ENCODE measurements around the gene HEMGN. TPM values are rescaled to one million over a fixed set of nuclear protein-coding genes. Genes with fewer than 3 reads are reported as not detected.

HEMGN gene
- total RNA-seq, 4 donors from 2014 or later, result not detected

DNA sequence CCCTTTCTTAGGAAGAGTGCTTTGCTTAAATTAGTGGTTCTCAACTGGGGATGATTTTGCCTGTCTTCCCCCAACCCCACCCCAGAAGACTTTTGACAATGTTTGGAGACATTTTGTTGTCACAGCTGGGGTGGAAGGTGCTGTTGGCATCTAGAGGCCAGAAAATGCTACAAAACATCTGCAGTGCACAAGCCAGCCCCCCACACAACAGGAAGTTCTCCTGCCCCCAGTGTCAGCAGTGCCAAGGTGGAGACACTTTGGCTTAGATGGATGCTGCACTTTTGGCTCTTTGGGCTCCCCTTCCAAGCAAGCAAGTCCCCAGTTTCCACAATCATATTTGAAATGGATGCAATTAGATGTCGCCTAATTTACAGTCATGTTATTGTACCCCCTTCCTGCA is 2.7 kb downstream of the HEMGN start:
- Histone ChIP-seq H3K4me1 (no peaks in the 10 kb centered on the region), H3K27ac (no peak overlapping the region), H3K9me3 (no peaks in the 10 kb centered on the region), H3K4me3 (no peak overlapping the region), H3K27me3 (peaks cover 56% of the 10 kb centered on the region), H3K36me3 (no peaks in the 10 kb centered on the region)
- TF ChIP-seq EP300 (IDR thresholded peaks at IDR 0.05; ENCODE audit: low read depth) (no peak), POLR2AphosphoS5 (IDR thresholded peaks at IDR 0.05) (no peak), POLR2A (IDR thresholded peaks at IDR 0.05) (no peak)
- TF ChIP-seq, protein P1, sequence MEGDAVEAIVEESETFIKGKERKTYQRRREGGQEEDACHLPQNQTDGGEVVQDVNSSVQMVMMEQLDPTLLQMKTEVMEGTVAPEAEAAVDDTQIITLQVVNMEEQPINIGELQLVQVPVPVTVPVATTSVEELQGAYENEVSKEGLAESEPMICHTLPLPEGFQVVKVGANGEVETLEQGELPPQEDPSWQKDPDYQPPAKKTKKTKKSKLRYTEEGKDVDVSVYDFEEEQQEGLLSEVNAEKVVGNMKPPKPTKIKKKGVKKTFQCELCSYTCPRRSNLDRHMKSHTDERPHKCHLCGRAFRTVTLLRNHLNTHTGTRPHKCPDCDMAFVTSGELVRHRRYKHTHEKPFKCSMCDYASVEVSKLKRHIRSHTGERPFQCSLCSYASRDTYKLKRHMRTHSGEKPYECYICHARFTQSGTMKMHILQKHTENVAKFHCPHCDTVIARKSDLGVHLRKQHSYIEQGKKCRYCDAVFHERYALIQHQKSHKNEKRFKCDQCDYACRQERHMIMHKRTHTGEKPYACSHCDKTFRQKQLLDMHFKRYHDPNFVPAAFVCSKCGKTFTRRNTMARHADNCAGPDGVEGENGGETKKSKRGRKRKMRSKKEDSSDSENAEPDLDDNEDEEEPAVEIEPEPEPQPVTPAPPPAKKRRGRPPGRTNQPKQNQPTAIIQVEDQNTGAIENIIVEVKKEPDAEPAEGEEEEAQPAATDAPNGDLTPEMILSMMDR (IDR thresholded peaks at IDR 0.05), result no peak
- 41 to 50% methylated on average over 1 of the region's 1 CpG for WGBS, 2 donors (ENCODE audit: low coverage in 1 of 2)
- in situ Hi-C loops (cut with MboI; ENCODE audit: low pct_ligation_motif_present in 1 of 4, low pct_unique_long_range_greater_than_20kb in 1 of 4, low sequenced_read_pairs in 3 of 4) (no loop called here), intact Hi-C loops (cut with DNase I; ENCODE audit: low total_unique reads) (no loop called here)
- DNase-seq, result no peak

DNA sequence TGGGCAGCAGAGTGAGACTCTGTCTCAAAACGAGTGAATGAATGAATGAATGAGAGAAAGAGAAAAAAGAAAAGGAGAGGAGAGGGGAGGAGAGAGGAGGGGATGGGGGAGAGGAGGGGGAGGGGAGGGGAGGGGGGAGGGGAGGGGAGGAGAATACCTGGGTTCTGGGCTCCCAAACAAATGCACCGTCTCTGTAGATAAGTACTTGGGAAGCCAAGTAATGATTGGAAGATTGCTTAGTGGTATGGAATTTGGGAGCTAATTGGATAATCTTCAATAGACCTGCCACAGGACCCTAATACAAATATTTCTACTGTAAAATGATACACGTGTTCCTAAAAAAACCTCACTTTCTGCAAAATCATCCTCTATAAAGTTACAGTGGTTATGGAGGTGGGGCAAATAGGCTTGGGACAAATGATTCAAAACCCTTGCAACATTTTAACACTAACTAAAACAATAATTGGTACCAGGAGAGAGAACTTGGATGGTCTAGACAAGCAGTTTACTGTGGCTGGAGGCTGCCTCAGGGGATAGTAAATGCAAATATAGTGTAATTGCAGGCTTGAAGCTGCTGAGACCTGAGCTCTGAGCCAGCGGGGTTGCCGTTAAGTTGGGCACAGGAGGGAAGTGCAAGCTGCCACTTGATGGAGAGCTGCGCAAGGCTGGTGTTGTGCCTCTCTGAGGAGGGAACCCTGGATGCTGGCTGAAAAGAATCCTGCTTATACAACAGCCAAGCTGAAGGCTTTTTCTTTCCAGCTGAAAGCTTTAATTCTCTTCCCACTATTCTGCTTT is 3.5 kb downstream of the HEMGN start:
- H3K4me1 ChIP-seq, result no peaks in the 10 kb centered on the region
- H3K9me3 ChIP-seq, result no peaks in the 10 kb centered on the region
- H3K27ac ChIP-seq, result no peak overlapping the region
- 0 to 40% methylated on average over 2 to 6 of the region's 6 CpGs for WGBS, 2 donors (ENCODE audit: low coverage in 1 of 2)
- H3K27me3 ChIP-seq, result peaks cover 61% of the 10 kb centered on the region
- TF ChIP-seq, protein P1 (IDR thresholded peaks at IDR 0.05), result no peak
- no peak for TF ChIP-seq EP300 (IDR thresholded peaks at IDR 0.05; ENCODE audit: low read depth)
- no peak for TF ChIP-seq POLR2AphosphoS5 (IDR thresholded peaks at IDR 0.05)
- TF ChIP-seq POLR2A (IDR thresholded peaks at IDR 0.05), result no peak
- H3K4me3 ChIP-seq, result no peak overlapping the region
- in situ Hi-C loops (cut with MboI; ENCODE audit: low pct_ligation_motif_present in 1 of 4, low pct_unique_long_range_greater_than_20kb in 1 of 4, low sequenced_read_pairs in 3 of 4), result no loop called here
- no peak for DNase-seq
- intact Hi-C loops (cut with DNase I; ENCODE audit: low total_unique reads), result no loop called here
- H3K36me3 ChIP-seq, result no peaks in the 10 kb centered on the region

DNA sequence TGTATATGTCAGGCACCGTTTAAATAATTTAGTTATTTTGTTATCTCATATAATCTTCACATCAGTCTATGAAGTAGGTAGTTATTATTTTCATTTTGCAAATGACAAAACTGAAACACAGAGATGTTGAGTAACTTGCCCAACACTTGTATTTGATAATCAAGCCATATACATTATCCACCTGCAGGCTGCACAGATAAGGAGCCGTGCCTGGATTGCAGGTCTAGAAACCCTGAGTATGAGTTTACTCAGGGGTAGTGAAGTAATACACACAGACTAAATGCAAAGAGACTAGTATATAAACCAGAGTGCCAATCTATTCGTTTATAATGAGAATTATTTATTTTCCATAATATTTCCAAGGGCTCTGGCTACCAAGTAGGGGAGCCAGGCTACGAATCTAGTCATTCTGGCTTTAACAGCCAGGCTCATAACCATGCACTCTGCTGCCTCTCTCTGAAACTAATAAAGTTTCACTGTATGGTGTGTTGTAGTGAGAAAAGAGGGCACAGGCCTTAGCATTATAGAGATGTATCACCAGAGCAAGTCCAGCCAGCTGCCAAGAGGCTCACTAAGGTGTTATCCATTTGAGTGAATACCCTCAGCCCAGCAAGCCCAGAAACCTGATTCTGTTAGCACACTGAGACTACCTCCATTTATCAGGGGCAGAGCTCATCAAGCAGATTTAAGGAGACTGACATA is 4.5 kb downstream of the HEMGN start:
- TF ChIP-seq POLR2AphosphoS5 (IDR thresholded peaks at IDR 0.05) (no peak), POLR2A (IDR thresholded peaks at IDR 0.05) (no peak), EP300 (IDR thresholded peaks at IDR 0.05; ENCODE audit: low read depth) (no peak)
- TF ChIP-seq, protein P1 (IDR thresholded peaks at IDR 0.05), result no peak
- Histone ChIP-seq H3K27ac (no peak overlapping the region), H3K4me3 (no peak overlapping the region), H3K4me1 (no peaks in the 10 kb centered on the region), H3K36me3 (no peaks in the 10 kb centered on the region), H3K27me3 (peaks cover 60% of the 10 kb centered on the region), H3K9me3 (no peaks in the 10 kb centered on the region)
- 55 to 70% methylated on average over 3 to 4 of the region's 4 CpGs for WGBS, 2 donors (ENCODE audit: low coverage in 1 of 2)
- DNase-seq, result no peak
- in situ Hi-C loops (cut with MboI; ENCODE audit: low pct_ligation_motif_present in 1 of 4, low pct_unique_long_range_greater_than_20kb in 1 of 4, low sequenced_read_pairs in 3 of 4) (no loop called here), intact Hi-C loops (cut with DNase I; ENCODE audit: low total_unique reads) (no loop called here)

DNA sequence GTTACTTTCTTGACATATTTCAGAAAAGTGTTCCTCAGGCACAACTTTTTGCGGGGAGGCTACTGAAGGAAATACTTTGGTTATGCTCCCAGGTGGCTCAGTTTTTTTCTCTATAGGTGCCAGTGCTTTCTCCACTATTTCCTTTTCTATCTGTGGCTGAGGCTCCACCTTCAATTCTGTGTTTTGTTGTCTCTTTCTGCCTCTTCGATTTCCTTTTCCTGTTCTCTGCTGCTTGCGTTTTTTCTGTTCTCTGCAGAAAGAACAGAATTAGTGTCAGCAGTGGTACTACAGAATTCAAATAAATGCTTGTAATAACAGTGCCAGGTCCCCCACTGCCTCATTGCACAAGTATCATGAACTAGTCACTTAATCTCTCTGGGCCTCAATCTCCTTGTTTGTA is 7.0 kb downstream of the HEMGN start:
- intact Hi-C loops (cut with DNase I; ENCODE audit: low total_unique reads) (no loop called here), in situ Hi-C loops (cut with MboI; ENCODE audit: low pct_ligation_motif_present in 1 of 4, low pct_unique_long_range_greater_than_20kb in 1 of 4, low sequenced_read_pairs in 3 of 4) (no loop called here)
- Histone ChIP-seq H3K27me3 (peaks cover 63% of the 10 kb centered on the region), H3K9me3 (no peaks in the 10 kb centered on the region), H3K36me3 (no peaks in the 10 kb centered on the region), H3K4me3 (no peak overlapping the region), H3K27ac (no peak overlapping the region), H3K4me1 (no peaks in the 10 kb centered on the region)
- WGBS, 2 donors (ENCODE audit: low coverage in 1 of 2), result 41 to 48% methylated on average over 3 of the region's 3 CpGs
- DNase-seq, result no peak
- no peak for TF ChIP-seq EP300 (IDR thresholded peaks at IDR 0.05; ENCODE audit: low read depth)
- TF ChIP-seq POLR2AphosphoS5 (IDR thresholded peaks at IDR 0.05), result no peak
- TF ChIP-seq, protein P1 (IDR thresholded peaks at IDR 0.05), result no peak
- no peak for TF ChIP-seq POLR2A (IDR thresholded peaks at IDR 0.05)
